Smooth muscle cell (in vitro differentiated cells): ENCODE results near the gene TSPEAR. TPM values are rescaled to one million over a fixed set of nuclear protein-coding genes. Genes with fewer than 3 reads are reported as not detected.

Source experiments
- DNase-seq: peaks from one replicate; lab custom pipeline; 2025; ENCODE audit not compliant: unreplicated experiment; lab: John Stamatoyannopoulos, UW
- H2AFZ ChIP-seq: fragments of 200-600 bp; sonication (generic); 2 replicates; pipeline ENCODE4 v1.6.0; 2016; ENCODE audit warnings: antibody characterized with exemption, low read depth, mild to moderate bottlenecking
- H3F3A ChIP-seq: fragments of 200-600 bp; sonication (generic); 2 replicates; pipeline ENCODE4 v1.6.0; 2017; ENCODE audit warnings: antibody characterized with exemption, low read depth
- H3K27ac ChIP-seq: fragments of 200-600 bp; sonication (generic); 2 replicates; pipeline ENCODE4 v1.5.1; 2016; ENCODE audit warnings: low read depth, mild to moderate bottlenecking
- H3K27me3 ChIP-seq: fragments of 200-600 bp; sonication (generic); 2 replicates; pipeline ENCODE4 v1.6.1; 2016; ENCODE audit warnings: low read depth, mild to moderate bottlenecking
- H3K36me3 ChIP-seq: fragments of 200-600 bp; sonication (generic); 2 replicates; pipeline ENCODE4 v1.5.1; 2016; ENCODE audit warnings: low read depth
- H3K4me1 ChIP-seq: fragments of 200-600 bp; sonication (generic); 2 replicates; pipeline ENCODE4 v1.5.1; 2016; ENCODE audit warnings: low read depth
- H3K4me2 ChIP-seq: fragments of 200-600 bp; sonication (generic); 2 replicates; pipeline ENCODE4 v1.6.0; 2016; ENCODE audit warnings: mild to moderate bottlenecking
- H3K4me3 ChIP-seq: fragments of 200-600 bp; sonication (generic); 2 replicates; pipeline ENCODE4 v1.5.1; 2016; ENCODE audit warnings: mild to moderate bottlenecking
- H3K79me2 ChIP-seq: fragments of 200-600 bp; sonication (generic); 2 replicates; pipeline ENCODE4 v1.6.0; 2016; ENCODE audit warnings: low read depth, mild to moderate bottlenecking
- H3K9ac ChIP-seq: fragments of 200-600 bp; sonication (generic); 2 replicates; pipeline ENCODE4 v1.6.0; 2016; ENCODE audit warnings: low read depth
- H3K9me3 ChIP-seq: fragments of 200-600 bp; sonication (generic); replicated peaks from 2 replicates; pipeline ENCODE4 v1.5.1; 2016; ENCODE audit warnings: low read depth
- H4K20me1 ChIP-seq: fragments of 200-600 bp; sonication (generic); 2 replicates; pipeline ENCODE4 v1.6.0; 2016; ENCODE audit warnings: low read depth
- CTCF ChIP-seq: fragments of 200-600 bp; sonication (generic); IDR thresholded peaks from 2 replicates; pipeline ENCODE4 v1.5.1; 2017; ENCODE audit warnings: borderline replicate concordance, mild to moderate bottlenecking, antibody characterized with exemption; ENCODE audit not compliant: insufficient read depth, poor library complexity, severe bottlenecking
- WGBS: methylation state at CpG from one replicate; pipeline ENCODE4 v1.1.7; 2016; ENCODE audit warnings: low lambda C conversion rate; 5-methylcytosine and 5-hydroxymethylcytosine counted together
- polyA plus RNA-seq: library from polyadenylated mRNA; unstranded; fragments of >200 nt; fragmentation: Nextera tagmentation; extraction: Ambion mirVana; gene quantifications from 2 replicates; pipeline ENCODE4 v1.2.1, GENCODE V29; 2016
- total RNA-seq: library from RNA; depleted of rRNA; stranded (reverse); fragments of >200 nt; gene quantifications from 2 replicates; pipeline ENCODE4 v1.2.3, GENCODE V29; 2014

The TSPEAR gene
- total and polyA plus RNA-seq, 2 experiments from 2014 or later: 0.71 TPM; not detected in 1

GRCh38 chr21:44723177-44724131 lies 12.1 kb upstream of the TSPEAR start:
- Histone ChIP-seq H3K27ac (no peak overlapping the region), H3K4me3 (peak overlapping the region; percentile 9), H3K79me2 (no peaks in the 10 kb centered on the region), H3K4me1 (no peaks in the 10 kb centered on the region), H4K20me1 (no peaks in the 10 kb centered on the region), H3K9me3 (no peaks in the 10 kb centered on the region), H3K9ac (no peak overlapping the region), H3K27me3 (peaks cover 48% of the 10 kb centered on the region), H3K4me2 (peak overlapping the region; percentile 61), H3F3A (no peaks in the 10 kb centered on the region), H3K36me3 (no peaks in the 10 kb centered on the region), H2AFZ (peak overlapping the region; percentile 29)
- 29% methylated on average over 60 of the region's 61 CpGs for WGBS
- no peak for DNase-seq
- no peak for TF ChIP-seq CTCF

- Histone ChIP-seq H3K4me2 (peak overlapping the region; percentile 61), H3K4me3 (no peak overlapping the region), H4K20me1 (no peaks in the 10 kb centered on the region), H3K9me3 (no peaks in the 10 kb centered on the region), H3F3A (no peaks in the 10 kb centered on the region), H3K4me1 (no peaks in the 10 kb centered on the region), H2AFZ (peak overlapping the region; percentile 29), H3K9ac (no peak overlapping the region), H3K36me3 (no peaks in the 10 kb centered on the region), H3K27ac (no peak overlapping the region), H3K79me2 (no peaks in the 10 kb centered on the region), H3K27me3 (peaks cover 55% of the 10 kb centered on the region)
- TF ChIP-seq CTCF: no peak
- no peak for DNase-seq
- WGBS: 63% methylated on average over 5 of the region's 5 CpGs
Observed at GRCh38 chr21:44722731-44723130, 11.4 kb upstream of the TSPEAR start.

GRCh38 chr21:44720170-44720569 lies 8.8 kb upstream of the TSPEAR start:
- 75% methylated on average over 2 of the region's 2 CpGs for WGBS
- no peak overlapping the region for H3K27ac ChIP-seq
- no peak for DNase-seq
- H3K4me1 ChIP-seq: no peaks in the 10 kb centered on the region
- no peaks in the 10 kb centered on the region for H3K36me3 ChIP-seq
- H3K9ac ChIP-seq: no peak overlapping the region
- H3K9me3 ChIP-seq: no peaks in the 10 kb centered on the region
- no peak overlapping the region for H2AFZ ChIP-seq
- H3F3A ChIP-seq: no peaks in the 10 kb centered on the region
- no peak for TF ChIP-seq CTCF
- H4K20me1 ChIP-seq: no peaks in the 10 kb centered on the region
- no peak overlapping the region for H3K4me2 ChIP-seq
- H3K79me2 ChIP-seq: no peaks in the 10 kb centered on the region
- H3K4me3 ChIP-seq: no peak overlapping the region
- peaks cover 51% of the 10 kb centered on the region for H3K27me3 ChIP-seq

GRCh38 chr21:44718571-44718970 lies 7.2 kb upstream of the TSPEAR start:
- H3K27me3 ChIP-seq: peaks cover 53% of the 10 kb centered on the region
- no peaks in the 10 kb centered on the region for H3F3A ChIP-seq
- H3K9ac ChIP-seq: no peak overlapping the region
- H3K27ac ChIP-seq: no peak overlapping the region
- no peak overlapping the region for H2AFZ ChIP-seq
- no peaks in the 10 kb centered on the region for H3K79me2 ChIP-seq
- no peaks in the 10 kb centered on the region for H4K20me1 ChIP-seq
- H3K4me1 ChIP-seq: no peaks in the 10 kb centered on the region
- DNase-seq: no peak
- WGBS: 56% methylated on average over 6 of the region's 6 CpGs
- no peak for TF ChIP-seq CTCF
- H3K36me3 ChIP-seq: no peaks in the 10 kb centered on the region
- no peak overlapping the region for H3K4me2 ChIP-seq
- H3K4me3 ChIP-seq: no peak overlapping the region
- H3K9me3 ChIP-seq: no peaks in the 10 kb centered on the region
